MM.1S (cell line): ENCODE results near the gene INTS2.

Source experiments
- CTCF ChIP-seq: fragments of 300-600 bp; sonication (generic); IDR thresholded peaks from 2 replicates; pipeline ENCODE4 v1.5.1; 2016; ENCODE audit warnings: antibody characterized with exemption, low read length, mixed read lengths
- EZH2 ChIP-seq: fragments of 300-600 bp; sonication (generic); optimal IDR thresholded peaks from 2 replicates; pipeline ENCODE3; 2017; ENCODE audit warnings: low read depth, mild to moderate bottlenecking, antibody characterized with exemption, low read length, mixed read lengths

- no peak for TF ChIP-seq EZH2
- TF ChIP-seq CTCF: no peak
These were observed 19.3 kb downstream of the INTS2 start for GRCh38 chr17:61908292-61909037.
